Retinal pigment epithelial cell (primary cell): ENCODE measurements around the gene RNASE12.

Source experiments
- DNase-seq: peaks from one replicate; pipeline ENCODE4 v3.0.0-alpha.2; 2010; ENCODE audit warnings: low read depth
- H3K4me3 ChIP-seq: 2 replicates; pipeline ENCODE4 v1.5.1; 2011; ENCODE audit warnings: mild to moderate bottlenecking, low read length, control low read depth, moderate library complexity
- TF ChIP-seq, protein P1 (sequence below): conservative IDR thresholded peaks from 2 replicates; pipeline ENCODE4 v1.5.1; 2011; ENCODE audit warnings: low read depth, low read length, control low read depth, inconsistent platforms

RNASE12 gene

GRCh38 chr14:20591235-20591634, at the start of gene RNASE12:
Gene RNASE12, minus strand, starts transcription at chr14:20591376. Its CDS starts 653 bp downstream, at chr14:20590723.
- H3K4me3 ChIP-seq, result no peak within 1 kb of the TSS
- TF ChIP-seq, protein P1, sequence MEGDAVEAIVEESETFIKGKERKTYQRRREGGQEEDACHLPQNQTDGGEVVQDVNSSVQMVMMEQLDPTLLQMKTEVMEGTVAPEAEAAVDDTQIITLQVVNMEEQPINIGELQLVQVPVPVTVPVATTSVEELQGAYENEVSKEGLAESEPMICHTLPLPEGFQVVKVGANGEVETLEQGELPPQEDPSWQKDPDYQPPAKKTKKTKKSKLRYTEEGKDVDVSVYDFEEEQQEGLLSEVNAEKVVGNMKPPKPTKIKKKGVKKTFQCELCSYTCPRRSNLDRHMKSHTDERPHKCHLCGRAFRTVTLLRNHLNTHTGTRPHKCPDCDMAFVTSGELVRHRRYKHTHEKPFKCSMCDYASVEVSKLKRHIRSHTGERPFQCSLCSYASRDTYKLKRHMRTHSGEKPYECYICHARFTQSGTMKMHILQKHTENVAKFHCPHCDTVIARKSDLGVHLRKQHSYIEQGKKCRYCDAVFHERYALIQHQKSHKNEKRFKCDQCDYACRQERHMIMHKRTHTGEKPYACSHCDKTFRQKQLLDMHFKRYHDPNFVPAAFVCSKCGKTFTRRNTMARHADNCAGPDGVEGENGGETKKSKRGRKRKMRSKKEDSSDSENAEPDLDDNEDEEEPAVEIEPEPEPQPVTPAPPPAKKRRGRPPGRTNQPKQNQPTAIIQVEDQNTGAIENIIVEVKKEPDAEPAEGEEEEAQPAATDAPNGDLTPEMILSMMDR, result no peak
- DNase-seq, result no peak

GRCh38 chr14:20632831-20633691, 41.9 kb upstream of the RNASE12 start:
- TF ChIP-seq, protein P1, result no peak
- no peak for DNase-seq
- H3K4me3 ChIP-seq, result peak overlapping the region; percentile 57

DNA sequence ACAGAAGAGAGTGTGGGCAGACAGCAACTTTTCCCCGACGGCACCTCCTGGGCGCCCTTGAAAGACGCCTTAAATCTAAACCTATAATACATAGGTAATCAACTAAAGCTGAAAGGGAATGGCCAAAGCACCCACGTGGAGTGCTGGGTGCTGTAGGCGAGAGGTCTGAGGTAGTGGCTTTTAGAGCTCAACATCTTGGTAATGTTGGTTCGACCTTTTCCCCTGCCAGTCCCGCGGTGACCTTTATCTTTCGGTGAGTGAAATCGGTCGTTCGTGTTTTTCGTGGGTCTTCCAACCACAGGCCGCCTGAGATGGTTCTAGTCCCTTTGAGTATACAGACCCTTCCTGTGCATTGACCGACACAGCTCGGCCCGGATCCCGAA, 41.3 kb upstream of the RNASE12 start:
- DNase-seq, result no peak
- H3K4me3 ChIP-seq, result peak overlapping the region; percentile 57
- TF ChIP-seq, protein P1, result no peak

- TF ChIP-seq, protein P1, result no peak
- peak overlapping the region; percentile 57 for H3K4me3 ChIP-seq
- no peak for DNase-seq
Measured at GRCh38 chr14:20631880-20632389, 40.8 kb upstream of the RNASE12 start.

- peak overlapping the region; percentile 57 for H3K4me3 ChIP-seq
- DNase-seq, result no peak
- TF ChIP-seq, protein P1, result no peak
Measured at GRCh38 chr14:20631023-20631879, 40.1 kb upstream of the RNASE12 start.

GRCh38 chr14:20630340-20631022, 39.3 kb upstream of the RNASE12 start:
- peak overlapping the region; percentile 57 for H3K4me3 ChIP-seq
- TF ChIP-seq, protein P1, result no peak
- DNase-seq, result no peak
